ENCODE results near the gene MYH15. TPM values are rescaled to one million over a fixed set of nuclear protein-coding genes. Genes with fewer than 3 reads are reported as not detected.

MYH15 gene
- total RNA-seq, 4 donors from 2014 or later, result 0.13 TPM; not detected in 3

GRCh38 chr3:108507902-108508301, 2.5 kb downstream of the MYH15 start:
- H3K27ac ChIP-seq, result no peak overlapping the region
- H3K9me3 ChIP-seq, result no peaks in the 10 kb centered on the region
- TF ChIP-seq EP300 (IDR thresholded peaks at IDR 0.05) (no peak), POLR2AphosphoS5 (IDR thresholded peaks at IDR 0.05) (no peak), CTCF (IDR thresholded peaks at IDR 0.05) (no peak), POLR2A (IDR thresholded peaks at IDR 0.05) (no peak)
- H3K27me3 ChIP-seq, result no peaks in the 10 kb centered on the region
- no peak for ATAC-seq
- no peak overlapping the region for H3K4me3 ChIP-seq
- peaks cover 0 to 10% (median 0%) of the 10 kb centered on the region in 3 donors for H3K4me1 ChIP-seq
- no peaks in the 10 kb centered on the region for H3K36me3 ChIP-seq

- Histone ChIP-seq H3K4me1 (peaks cover 0 to 10% (median 0%) of the 10 kb centered on the region in 3 donors), H3K27ac (no peak overlapping the region), H3K36me3 (no peaks in the 10 kb centered on the region), H3K4me3 (no peak overlapping the region), H3K9me3 (no peaks in the 10 kb centered on the region), H3K27me3 (no peaks in the 10 kb centered on the region)
- no peak for ATAC-seq
- WGBS, 2 donors (ENCODE audit: low coverage in 1 of 2), result 64% methylated on average over 1 of the region's 1 CpG; no CpG with 5 or more reads in 1 of the 2 donors
- TF ChIP-seq POLR2AphosphoS5 (IDR thresholded peaks at IDR 0.05) (no peak), EP300 (IDR thresholded peaks at IDR 0.05) (no peak), POLR2A (IDR thresholded peaks at IDR 0.05) (no peak), CTCF (IDR thresholded peaks at IDR 0.05) (no peak)
Measured at GRCh38 chr3:108505811-108506210, 4.6 kb downstream of the MYH15 start.

GRCh38 chr3:108503722-108504121, 6.7 kb downstream of the MYH15 start:
- Histone ChIP-seq H3K36me3 (no peaks in the 10 kb centered on the region), H3K9me3 (no peaks in the 10 kb centered on the region), H3K4me1 (no peaks in the 10 kb centered on the region), H3K4me3 (no peak overlapping the region), H3K27me3 (no peaks in the 10 kb centered on the region), H3K27ac (no peak overlapping the region)
- no peak for ATAC-seq
- TF ChIP-seq POLR2AphosphoS5 (IDR thresholded peaks at IDR 0.05), result no peak
- no peak for TF ChIP-seq CTCF (IDR thresholded peaks at IDR 0.05)
- no peak for TF ChIP-seq POLR2A (IDR thresholded peaks at IDR 0.05)
- TF ChIP-seq EP300 (IDR thresholded peaks at IDR 0.05), result no peak

- no peak overlapping the region for H3K4me3 ChIP-seq
- no peaks in the 10 kb centered on the region for H3K9me3 ChIP-seq
- H3K36me3 ChIP-seq, result no peaks in the 10 kb centered on the region
- H3K4me1 ChIP-seq, result no peaks in the 10 kb centered on the region
- TF ChIP-seq CTCF (IDR thresholded peaks at IDR 0.05) (no peak), POLR2AphosphoS5 (IDR thresholded peaks at IDR 0.05) (no peak), POLR2A (IDR thresholded peaks at IDR 0.05) (no peak), EP300 (IDR thresholded peaks at IDR 0.05) (no peak)
- 82 to 92% methylated on average over 5 of the region's 5 CpGs for WGBS, 2 donors (ENCODE audit: low coverage in 1 of 2)
- no peak overlapping the region for H3K27ac ChIP-seq
- ATAC-seq, result no peak
- H3K27me3 ChIP-seq, result no peaks in the 10 kb centered on the region
Measured at GRCh38 chr3:108501535-108501934, 8.9 kb downstream of the MYH15 start.

- Histone ChIP-seq H3K27ac (no peak overlapping the region), H3K9me3 (no peaks in the 10 kb centered on the region), H3K27me3 (no peaks in the 10 kb centered on the region), H3K4me3 (no peak overlapping the region), H3K36me3 (no peaks in the 10 kb centered on the region), H3K4me1 (peaks cover 0 to 1% (median 0%) of the 10 kb centered on the region in 3 donors)
- TF ChIP-seq EP300 (IDR thresholded peaks at IDR 0.05) (no peak), POLR2AphosphoS5 (IDR thresholded peaks at IDR 0.05) (no peak), CTCF (IDR thresholded peaks at IDR 0.05) (no peak), POLR2A (IDR thresholded peaks at IDR 0.05) (no peak)
- 80 to 100% methylated on average over 1 of the region's 1 CpG for WGBS, 2 donors (ENCODE audit: low coverage in 1 of 2)
- no peak for ATAC-seq
Measured at GRCh38 chr3:108500728-108501127, 9.7 kb downstream of the MYH15 start.

Data from gastroesophageal sphincter (tissue), 4 donors.